HL-60/S4 treated with phorbol 12-myristate 13-acetate at 8.2 ng/mL for 4 days and 3 days (cell line): ENCODE results near the gene LRBA.
"Not testable (repeated sequence)": the region's sequence is repeated elsewhere in the genome, so short reads cannot be mapped to it uniquely, and the experiment has no call there.

Experiments used
- in situ Hi-C: fragments of 300-500 bp; cut with MboI; formaldehyde crosslinking; loops from 2 replicates; pipeline ENCODE4 v1.15.0; 2022; ENCODE audit warnings: low sequenced_read_pairs

Gene LRBA

GRCh38 chr4:150974750-150975149 is 40.3 kb downstream of the LRBA start:
- in situ Hi-C loops = no loop called here

- in situ Hi-C loops = no loop called here
These were observed 40.8 kb downstream of the LRBA start for GRCh38 chr4:150974252-150974640.

GRCh38 chr4:150973626-150974251 is 41.3 kb downstream of the LRBA start:
- in situ Hi-C loops = no loop called here

- in situ Hi-C loops = no loop called here
These were observed 42.5 kb downstream of the LRBA start for GRCh38 chr4:150972592-150972991.

GRCh38 chr4:150971901-150972300 is 43.2 kb downstream of the LRBA start:
- in situ Hi-C loops = no loop called here

DNA sequence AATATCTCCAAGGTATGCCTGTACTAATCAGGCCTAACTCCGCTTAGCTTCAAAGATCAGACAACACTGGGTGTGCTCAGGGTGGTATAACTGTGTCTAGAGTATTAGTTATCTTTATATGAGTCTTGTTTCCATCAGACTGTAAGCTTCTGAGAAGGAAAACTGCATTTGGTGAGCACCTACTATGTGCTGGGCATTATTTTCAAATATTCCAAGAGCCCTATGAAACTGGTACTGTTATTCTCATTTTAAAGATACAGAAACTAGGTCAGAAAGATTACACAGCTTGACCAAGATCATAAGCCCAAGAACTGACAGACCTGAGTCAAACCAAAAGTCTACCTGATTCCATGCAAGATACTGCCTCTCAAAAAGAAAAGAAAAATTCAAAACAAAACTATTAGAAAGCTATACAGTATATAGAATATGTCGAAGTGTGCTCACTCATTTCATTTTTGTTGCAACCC is 44.4 kb downstream of the LRBA start:
- in situ Hi-C loops = no loop called here

DNA sequence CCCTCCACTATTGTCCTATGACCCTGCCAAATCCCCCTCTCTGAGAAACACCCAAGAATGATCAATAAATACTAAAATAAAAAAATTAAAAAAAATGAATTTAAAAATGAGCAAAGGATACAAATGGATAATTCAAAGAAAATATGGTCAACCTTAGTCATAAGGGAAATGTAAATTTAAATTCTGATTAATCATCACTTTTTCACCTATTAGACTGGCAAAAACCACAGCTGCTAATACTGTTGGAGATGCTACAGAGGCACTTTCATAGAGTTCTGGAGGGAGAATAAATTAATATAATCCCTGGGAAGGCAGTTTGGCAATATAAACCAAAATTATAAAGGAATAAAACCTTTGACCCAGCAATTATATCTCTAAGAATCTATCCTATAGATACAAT is 50.3 kb downstream of the LRBA start:
- in situ Hi-C loops = no loop called here

DNA sequence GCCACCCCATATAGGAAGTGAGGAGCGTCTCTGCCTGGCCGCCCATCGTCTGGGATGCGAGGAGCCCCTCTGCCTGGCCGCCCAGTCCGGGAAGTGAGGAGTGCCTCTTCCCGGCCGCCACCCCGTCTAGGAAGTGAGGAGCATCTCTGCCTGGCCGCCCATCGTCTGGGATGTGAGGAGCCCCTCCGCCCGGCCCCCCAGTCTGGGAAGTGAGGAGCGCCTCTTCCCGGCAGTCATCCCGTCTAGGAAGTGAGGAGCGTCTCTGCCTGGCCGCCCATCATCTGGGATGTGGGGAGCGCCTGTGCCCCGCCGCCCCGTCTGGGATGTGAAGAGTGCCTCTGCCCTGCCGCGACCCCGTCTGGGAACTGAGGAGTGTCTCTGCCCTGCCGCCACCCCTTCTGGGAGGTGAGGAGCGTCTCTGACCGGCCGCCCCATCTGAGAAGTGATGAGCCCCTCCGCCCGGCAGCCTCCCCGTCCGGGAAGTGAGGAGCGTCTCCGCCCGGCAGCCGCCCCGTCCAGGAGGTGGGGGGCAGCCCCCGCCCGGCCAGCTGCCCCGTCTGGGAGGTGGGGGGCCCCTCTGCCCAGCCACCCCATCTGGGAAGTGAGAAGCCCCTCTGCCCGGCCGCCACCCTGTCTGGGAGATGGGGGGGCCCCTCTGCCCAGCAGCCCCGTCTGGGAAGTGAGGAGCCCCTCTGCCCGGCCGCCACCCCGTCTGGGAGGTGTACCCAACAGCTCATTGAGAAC is 51.3 kb downstream of the LRBA start:
- in situ Hi-C loops = not testable (repeated sequence)

DNA sequence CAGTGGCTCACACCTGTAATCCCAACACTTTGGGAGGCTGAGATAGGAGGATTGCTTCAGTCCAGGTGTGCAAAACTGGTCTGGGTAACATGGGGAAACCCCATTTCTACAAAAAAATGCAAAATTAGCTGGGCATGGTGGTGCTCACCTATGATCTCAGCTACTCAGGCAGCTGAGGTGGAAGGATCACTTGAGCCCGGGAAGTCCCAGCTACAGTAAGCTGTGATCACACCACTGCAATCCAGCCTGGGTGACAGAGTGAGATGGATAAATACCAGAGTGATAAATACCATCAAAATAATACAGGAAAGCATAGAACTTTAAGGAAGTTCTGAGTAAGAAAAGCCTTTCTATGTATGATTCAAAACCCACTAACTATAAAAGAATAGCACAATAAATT is 52.8 kb downstream of the LRBA start:
- in situ Hi-C loops = no loop called here

- in situ Hi-C loops = no loop called here
These were observed 53.5 kb downstream of the LRBA start for GRCh38 chr4:150961566-150961965.

- in situ Hi-C loops = no loop called here
These were observed 54.3 kb downstream of the LRBA start for GRCh38 chr4:150960818-150961217.

DNA sequence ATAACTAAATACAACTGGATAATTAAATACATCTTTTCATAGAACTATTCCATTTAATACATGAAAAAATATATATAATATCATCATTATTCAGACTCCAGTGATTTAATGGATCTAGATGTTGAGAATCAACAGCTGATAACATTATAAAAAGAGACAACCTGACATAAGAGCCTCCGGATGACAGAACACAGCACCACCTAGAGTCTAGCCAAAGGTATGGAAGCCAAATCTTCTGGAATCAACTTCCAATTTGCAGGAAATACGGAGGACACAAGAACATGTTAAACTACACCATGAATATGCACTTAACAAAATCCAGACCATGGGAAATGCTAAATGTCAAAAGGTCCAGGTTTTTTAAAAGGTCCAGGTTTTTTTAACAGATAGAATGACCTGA is 55.0 kb downstream of the LRBA start:
- in situ Hi-C loops = no loop called here

DNA sequence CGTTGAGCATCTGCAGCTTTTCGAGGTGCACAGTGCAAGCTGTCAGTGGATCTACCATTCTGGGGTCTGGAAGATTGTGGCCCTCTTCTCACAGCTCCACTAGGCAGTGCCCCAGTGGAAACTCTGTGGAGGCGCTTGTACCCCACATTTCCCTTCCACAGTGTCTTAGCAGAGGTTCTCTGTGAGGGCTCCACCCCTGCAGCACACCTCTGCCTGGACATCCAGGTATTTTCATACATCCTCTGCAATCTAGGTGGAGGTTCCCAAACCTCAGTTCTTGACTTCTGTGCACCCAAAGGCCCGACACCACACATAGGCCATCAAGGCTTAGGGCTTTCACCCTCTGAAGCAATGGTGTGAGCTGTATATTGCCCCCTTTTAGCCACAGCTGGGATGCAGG is 57.1 kb downstream of the LRBA start:
- in situ Hi-C loops = not testable (repeated sequence)

GRCh38 chr4:150957095-150957494 is 58.0 kb downstream of the LRBA start:
- in situ Hi-C loops = not testable (repeated sequence)

GRCh38 chr4:150953916-150954315 is 61.2 kb downstream of the LRBA start:
- in situ Hi-C loops = not testable (repeated sequence)

- in situ Hi-C loops = no loop called here
These were observed 62.8 kb downstream of the LRBA start for GRCh38 chr4:150952167-150952845.

DNA sequence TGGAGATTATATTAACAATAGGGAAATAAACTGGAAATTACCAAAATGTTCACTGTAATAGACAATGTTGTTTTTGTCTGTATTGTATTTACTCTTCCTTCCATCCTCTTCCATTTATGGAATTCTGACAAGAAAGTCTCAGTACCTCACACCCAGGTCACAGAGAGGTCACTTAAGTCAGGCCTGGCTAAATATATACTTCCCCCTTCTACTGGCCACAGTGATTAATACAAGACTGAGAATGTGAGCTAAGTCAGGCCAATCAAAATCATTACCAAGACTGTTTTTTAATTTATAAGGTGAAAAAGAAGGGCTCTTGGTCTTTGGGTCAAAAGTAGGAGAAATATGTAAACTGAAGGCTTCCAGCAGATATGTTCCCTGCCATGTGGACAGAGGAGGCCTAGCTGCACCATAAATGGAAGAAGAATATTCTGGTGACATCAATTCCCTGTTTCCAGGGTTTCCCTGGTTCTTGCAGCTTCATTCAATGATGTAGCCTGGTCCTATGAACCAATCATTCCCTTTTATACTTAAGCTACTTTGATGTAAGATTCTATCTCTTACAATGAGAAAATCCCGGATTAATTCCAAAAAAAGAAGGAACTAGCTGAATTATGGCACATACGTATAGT is 64.3 kb downstream of the LRBA start:
- in situ Hi-C loops = no loop called here

DNA sequence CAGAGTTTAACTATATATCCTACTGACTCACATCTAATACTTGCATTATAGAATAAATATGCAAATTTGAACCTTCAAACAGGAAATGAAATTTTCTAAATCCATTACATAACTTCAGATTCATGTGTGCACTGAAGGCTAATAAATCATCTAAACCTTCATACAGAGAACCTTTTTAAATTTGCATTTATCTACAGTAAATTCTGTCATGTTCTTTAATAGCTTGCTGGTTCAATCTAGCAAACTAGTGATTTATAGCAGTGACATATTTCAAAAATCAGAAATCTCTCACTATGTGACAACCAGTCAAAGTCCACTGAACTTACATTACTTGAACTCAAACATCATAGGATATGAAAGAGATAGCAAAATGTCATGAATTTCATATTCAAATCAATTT is 65.1 kb downstream of the LRBA start:
- in situ Hi-C loops = no loop called here

DNA sequence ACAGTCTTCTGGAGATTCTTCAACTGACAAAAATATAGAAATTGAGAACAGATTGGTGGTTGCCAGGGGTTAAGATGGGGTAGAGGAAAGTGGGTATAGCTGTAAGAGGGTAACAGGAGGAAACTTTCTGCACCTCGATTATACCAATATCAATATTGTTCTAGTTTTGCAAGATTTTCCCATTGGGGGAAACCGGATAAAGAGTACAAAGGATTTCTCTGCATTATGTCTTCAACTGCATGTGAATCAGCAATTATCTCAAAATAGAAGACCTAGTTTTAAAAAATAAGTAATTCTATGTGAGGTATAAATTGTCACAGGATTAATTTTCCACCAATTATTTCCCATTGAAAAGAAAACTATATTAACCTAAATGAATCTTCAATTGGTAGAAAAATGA is 65.7 kb downstream of the LRBA start:
- in situ Hi-C loops = no loop called here

DNA sequence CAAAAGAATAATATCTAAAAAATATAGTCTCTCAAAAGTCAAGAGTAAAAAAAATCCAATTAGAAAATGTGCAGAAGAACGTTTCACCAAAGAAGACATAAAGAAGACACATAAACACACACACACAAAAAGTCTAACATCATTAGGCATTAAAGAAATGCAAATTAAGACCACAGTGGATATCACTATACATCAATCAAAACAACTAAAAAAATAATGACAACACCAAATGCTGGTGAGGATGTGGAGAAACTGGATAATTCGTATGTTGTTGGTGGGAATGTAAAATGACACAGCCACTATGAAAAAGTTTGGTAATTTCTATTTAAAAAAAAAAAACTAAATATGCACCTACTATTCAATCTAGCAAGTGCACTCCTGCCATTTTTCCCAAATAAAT is 66.4 kb downstream of the LRBA start:
- in situ Hi-C loops = no loop called here

- in situ Hi-C loops = no loop called here
These were observed 67.0 kb downstream of the LRBA start for GRCh38 chr4:150948074-150948473.

DNA sequence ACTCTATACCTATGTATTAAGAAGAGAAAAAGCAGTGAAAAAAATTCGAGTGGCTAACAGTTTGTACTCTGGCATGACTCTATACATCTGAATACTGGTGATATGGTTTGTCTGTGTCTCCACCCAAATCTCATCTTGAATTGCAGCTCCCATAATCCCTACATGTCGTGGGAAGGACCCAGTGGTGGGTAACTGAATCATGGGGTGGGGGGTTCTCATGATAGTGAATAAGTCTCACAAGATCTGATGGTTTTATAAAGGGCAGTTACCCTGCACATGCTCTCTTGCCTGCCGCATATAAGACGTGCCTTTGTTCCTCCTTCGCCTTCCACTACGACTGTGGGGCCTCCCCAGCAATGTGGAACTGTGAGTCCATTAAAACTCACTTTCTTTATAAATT is 70.4 kb downstream of the LRBA start:
- in situ Hi-C loops = no loop called here
